DMS 273 (cell line): ENCODE data around the gene COL4A2.

ENCODE experiments used
- DNase-seq: peaks from one replicate; lab custom pipeline; 2025; ENCODE audit not compliant: unreplicated experiment; lab: John Stamatoyannopoulos, UW

COL4A2 gene

DNA sequence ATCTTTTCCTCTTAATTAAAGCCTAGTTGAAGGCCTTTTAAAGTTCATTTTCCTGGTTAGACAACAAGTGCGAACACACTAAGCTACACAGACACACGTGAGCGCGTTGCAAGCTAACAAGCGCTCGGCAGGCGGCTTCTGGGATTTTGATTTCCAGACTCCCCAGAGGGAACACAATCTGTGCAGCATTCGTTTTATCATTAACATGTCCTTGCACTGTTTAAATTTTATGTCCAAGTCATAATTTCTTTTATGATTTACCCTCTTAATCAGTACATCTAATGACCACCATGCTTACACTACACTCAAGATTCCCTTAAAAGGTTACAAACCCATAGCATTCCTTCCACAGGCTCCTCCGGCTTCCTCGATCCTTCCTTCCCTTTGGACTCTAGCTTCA, 16.9 kb upstream of the COL4A2 start:
- DNase-seq, result no peak

- DNase-seq, result no peak
Observed at GRCh38 chr13:110290826-110291225, 16.3 kb upstream of the COL4A2 start.

- DNase-seq, result no peak
Observed at GRCh38 chr13:110291286-110291685, 15.8 kb upstream of the COL4A2 start.

DNA sequence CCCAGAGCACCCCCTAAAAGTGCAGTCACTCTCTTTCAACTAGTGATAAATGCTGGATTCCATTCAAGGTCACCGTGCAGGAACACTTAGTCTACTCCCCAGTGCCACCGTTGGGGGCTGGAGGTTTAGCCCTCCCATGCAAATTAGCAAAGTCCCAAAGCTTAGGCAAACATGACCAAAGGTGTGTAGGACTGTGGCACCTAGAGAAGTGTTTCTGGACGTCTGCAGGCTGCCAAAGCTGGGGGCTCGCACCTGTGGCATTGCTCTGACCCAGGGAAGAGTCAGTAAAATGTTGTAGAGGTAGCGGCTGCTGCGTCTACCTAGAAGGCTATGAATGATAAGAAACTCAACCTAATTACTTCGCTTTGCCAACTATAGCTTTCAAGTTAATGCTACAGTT, 14.0 kb upstream of the COL4A2 start:
- no peak for DNase-seq

DNA sequence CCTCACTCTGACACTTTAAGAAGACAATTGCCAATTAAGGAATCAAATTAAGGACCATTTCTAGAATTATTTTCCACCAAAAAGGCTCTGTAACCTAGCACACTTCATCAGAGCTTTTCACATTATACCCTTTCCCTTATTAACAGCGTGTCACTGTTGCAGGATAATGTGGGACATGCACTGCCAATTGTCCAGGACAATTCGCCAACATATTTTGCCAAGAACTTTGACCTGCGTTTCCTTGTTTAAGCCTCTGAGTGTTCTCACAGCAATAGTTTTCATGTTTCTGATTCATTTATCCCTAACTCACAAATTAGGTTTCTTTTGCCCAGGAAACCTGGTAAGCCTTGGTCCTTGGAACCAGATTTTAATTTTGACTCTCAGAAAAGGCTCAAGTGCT, 13.4 kb upstream of the COL4A2 start:
- no peak for DNase-seq

DNA sequence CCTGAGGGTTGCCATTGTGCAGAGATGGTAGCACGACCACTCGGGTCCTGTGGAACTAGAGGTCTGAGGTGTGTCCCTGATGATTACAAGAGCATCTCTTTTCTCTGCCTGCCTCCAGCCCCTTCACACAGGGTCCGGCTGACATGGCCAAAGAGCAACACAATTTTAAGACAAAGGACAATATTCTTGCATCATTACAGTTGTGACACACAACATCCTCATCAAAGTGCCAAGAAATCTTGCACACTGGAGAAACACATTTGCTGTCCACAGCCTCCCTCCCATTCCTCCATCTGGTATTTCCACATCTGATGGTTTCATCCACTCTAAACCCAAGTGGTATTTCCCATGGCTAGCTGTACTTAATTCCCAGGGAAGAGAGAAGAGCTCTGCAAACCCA, 12.9 kb upstream of the COL4A2 start:
- no peak for DNase-seq

GRCh38 chr13:110294622-110295021, 12.5 kb upstream of the COL4A2 start:
- DNase-seq, result no peak

DNA sequence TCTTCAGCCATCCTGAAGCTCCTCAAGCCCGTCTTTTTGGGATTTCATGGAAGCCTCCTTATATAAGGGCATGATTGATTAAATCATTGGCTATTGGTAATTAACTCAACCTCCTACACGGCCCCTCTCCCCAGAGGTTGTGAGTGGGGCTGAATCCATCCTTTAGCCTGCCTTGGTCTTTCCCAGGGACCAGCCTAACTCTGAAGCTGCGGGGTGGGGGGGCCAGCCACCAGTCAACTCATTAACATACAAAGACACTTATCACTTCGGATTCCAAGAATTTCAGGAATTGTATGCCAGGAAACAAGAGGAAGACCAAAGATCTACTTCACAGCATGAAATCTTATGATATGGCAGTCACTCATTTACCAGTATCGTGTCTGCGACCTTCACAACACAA, 10.1 kb upstream of the COL4A2 start:
- no peak for DNase-seq

DNA sequence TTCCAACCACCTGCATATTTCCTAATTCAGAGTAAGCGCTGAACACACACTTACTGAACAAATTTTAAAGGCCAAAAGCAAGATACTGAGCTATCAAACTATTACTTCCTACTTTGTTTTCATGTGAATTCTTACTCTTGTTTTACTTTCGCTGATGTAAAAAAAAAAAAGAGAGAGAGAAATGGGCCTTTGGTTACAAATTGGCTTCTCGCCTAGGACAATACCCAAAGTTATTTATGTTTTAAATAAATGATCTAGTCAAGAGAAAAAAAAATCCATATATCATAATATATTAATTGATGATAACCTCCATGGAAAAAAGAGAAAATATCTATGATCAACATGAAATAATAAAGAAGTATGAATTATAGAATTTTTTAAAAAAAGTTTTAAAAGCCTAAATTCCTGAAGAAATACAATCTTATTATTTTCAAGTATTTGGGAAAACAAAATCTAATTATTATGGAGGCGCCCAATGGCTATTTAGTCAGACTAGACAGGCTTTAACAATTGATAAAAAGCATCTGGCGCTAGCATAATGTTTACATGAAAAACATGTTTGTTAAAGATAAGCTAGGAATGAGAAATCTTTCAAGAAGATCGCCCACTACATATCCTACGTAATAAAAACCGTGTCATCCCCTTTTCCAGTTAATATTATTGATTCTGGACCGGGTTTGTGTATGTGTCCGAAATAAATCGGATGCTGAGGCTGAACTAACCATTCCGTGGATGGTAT, 9.1 kb upstream of the COL4A2 start:
- DNase-seq, result no peak

DNA sequence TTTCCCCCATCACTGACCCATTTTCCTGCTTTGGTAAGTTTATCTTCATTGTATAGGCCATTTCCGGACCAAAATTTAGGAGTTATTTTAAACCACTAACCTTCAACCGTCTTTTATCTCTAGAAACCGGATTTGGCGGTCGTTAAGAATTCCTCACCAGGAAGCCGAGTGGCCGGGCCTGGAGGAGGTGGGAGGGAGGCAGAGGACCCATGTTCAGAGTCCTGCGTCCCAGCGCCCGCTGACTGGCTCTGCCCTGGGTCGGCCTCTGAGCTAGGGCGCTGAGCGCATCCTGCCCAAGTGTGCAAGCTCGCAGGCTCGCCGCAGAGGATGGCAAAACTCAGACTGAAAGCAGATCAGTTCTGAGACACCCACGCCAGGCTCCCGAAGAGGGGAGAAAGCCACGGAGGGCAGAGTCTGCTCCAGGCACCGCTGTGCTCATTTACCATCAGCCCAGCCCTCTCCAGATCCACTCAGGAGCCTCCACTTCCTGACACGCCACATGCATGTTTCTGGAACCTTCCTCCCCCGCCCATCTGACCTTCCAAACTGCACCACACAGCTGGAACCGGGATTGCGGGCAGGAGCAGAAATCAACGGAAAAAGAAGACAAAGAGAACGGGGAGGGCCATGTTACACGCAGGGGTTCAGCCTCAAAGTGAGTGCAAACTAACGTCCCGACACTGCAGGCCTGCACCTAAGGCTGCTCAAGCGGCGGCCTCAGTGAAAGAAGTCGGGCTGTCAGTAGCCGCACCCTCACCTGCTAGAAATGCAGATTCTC, 8.4 kb upstream of the COL4A2 start:
- DNase-seq, result no peak

DNA sequence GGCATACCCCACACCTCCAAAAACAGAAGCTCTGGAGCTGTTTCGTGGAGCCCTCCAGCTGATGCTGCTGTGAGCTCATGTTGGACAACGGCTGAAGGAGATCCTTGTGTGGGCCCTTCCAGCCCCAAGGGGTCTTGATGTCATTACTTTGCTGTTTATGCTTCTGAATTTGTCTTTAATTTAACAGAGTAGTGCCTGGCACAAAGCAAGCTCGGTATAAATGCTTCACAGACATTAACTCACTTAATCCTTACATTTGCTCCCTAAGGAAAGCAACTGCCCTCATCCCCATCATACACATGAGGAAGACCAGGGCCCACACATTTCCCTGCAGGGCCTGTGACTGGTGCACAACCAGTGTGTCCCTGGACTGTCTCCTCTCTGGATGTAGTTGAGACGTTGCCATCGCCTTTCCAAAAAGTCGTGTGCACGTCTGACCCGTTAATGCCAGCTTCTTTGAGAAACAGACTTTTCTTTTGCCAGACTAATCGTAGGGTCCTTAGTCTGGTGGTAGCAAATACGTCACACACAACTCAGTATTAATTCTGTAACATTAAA, 7.7 kb upstream of the COL4A2 start:
- no peak for DNase-seq

DNA sequence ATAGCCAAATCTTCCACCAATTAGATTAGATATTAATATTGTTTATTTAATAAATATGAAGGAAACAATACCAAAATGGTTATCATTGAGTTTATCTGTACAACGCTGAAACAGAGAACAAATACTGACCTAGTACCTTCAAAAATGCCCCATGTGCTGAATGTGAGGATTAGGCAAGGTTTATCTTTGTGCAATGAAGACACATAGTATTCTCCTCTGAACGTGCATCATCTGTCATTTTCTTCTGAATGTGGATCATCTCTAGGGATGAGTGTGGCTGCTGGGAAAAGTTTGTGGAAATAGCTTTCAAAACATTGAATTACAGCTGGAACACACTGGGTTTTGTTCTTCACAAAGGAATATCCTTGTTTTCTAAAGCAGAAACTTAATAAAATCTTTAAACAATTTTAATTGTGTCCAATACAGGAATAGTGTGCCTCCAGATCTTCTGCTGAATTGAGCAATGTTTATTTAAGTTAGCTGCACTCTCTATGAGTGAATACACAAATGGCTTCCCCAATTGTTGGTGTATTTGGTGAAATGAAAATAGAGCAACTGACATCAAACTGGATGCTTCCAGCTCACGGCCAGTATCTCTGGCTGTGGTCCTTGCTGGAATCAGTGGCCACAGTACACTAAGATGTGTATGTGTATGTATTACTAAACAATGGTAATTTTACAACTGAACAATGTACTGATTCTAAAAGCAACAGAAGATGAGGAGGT, 6.8 kb upstream of the COL4A2 start:
- DNase-seq, result no peak

- DNase-seq, result no peak
Observed at GRCh38 chr13:110301083-110301482, 6.0 kb upstream of the COL4A2 start.

DNA sequence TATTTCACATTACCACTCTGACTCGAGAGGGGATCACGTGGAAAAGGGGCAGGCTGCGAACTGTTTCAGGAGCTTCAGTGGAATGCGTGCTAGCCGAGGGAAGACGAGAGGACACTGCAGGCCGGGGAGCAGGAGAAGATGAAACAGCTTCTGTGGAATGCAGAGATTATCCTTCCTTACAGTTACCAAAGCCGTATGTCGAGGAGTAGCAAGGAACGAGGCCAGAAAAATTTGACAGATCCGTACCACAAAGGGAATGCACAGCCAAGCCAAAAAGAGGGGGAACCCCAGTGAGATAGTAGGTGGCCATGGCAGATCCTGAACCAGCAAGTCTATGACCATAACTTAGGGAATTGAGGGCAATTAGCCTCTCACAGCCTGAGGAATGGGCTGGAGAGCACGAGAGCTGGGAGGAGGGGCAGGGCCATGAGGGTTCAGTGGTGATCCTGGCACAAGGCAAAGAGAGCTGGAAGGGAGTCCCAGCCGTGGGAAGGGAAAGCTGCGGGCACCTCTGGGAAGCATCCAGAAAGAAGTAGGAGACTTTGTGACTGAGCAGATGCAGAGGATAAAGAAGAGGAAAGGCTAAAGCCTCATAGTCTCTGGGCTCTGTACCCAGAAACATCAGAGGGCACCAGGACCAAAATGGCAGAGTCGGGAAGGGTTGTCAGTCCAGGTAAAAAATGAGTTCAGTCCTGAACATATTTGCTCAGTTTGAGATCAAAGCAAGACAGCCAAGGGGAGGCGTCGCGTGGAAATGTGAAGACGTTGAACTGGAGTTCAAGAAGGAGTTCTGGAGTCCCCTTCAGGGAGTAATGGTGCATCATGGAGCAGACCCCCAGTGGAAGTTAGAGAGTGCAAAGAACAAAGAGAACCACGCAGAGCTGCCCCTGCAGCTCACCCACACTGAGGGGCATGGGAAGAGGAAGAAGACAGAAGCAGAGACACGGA, 5.2 kb upstream of the COL4A2 start:
- no peak for DNase-seq

- DNase-seq, result no peak
Observed at GRCh38 chr13:110302997-110303396, 4.1 kb upstream of the COL4A2 start.

GRCh38 chr13:110303644-110304043, 3.4 kb upstream of the COL4A2 start:
- no peak for DNase-seq

- DNase-seq, result no peak
Observed at GRCh38 chr13:110304256-110304655, 2.8 kb upstream of the COL4A2 start.

DNA sequence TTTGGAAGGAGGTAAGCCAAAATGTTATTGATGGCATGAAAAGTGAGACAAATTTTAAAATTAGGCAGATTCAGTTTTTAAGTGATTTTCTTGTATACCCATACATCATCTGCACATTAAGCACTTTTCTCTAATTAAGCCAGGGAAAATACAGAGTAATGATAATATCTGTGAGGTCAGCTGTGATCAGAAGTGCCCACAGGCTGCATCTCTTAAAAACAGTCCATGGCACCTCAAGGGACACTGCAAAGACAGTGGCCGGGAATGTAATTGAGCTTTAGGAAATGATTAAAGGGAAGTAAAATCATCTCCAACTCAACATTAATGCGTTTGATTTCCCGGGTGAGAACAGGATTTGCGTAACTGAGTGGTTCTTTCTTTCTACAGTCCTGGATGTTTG, 2.1 kb upstream of the COL4A2 start:
- DNase-seq, result no peak

DNA sequence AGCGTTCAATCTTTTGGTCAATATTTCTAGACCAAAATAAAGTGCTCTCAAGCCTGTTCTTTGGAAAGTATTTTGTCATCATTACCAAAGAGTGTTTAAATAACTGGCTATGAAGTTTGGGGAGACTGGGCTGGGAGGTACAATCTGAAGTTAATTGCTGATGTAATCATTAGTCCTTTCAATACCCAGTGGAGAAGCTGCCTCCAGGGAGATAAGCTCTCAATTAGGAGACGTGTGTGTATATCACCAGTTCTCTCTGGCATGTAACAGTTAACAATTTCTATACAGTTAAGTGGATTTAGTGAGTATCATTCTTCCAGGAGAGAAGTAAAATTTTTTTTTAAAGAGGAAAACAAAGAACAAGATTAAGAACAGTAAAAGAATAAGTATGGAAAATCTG, 1.5 kb upstream of the COL4A2 start:
- no peak for DNase-seq

DNA sequence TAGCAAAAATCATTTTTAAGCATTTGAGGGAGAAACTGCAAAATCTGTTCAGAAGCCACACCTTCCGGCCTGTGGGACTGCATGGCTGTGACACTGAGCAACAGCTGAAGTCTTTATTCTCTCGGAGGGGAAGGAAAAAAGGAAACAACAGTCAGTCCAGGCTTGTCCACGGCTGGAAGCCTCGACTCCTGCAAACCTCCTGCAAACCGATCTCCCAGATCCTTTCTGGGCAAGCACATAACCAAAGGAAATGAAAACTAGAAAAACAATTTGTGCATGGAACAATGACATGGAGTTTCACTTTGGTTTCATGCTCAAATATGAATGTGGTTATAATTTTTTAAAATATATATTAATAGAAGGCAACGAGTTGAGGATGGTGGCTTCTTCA, 1.1 kb upstream of the COL4A2 start:
- DNase-seq, result no peak
